Muscle layer of colon (tissue), 2 donors: ENCODE results near the gene ZNF154.

Experiments used
- H3K27ac ChIP-seq: one replicate; pipeline ENCODE4 v1.7.0; 2013; ENCODE audit warnings: low read depth, mild to moderate bottlenecking, low read length, moderate library complexity
- H3K27me3 ChIP-seq, 2 donors: one replicate each; pipeline ENCODE4 v1.7.0; 2013; ENCODE audit warnings: low read length in 2 of 2, mild to moderate bottlenecking in 2 of 2; ENCODE audit not compliant: insufficient read depth in 2 of 2, control insufficient read depth in 1 of 2
- H3K36me3 ChIP-seq: one replicate; pipeline ENCODE4 v1.7.0; 2013; ENCODE audit warnings: mild to moderate bottlenecking, low read length; ENCODE audit not compliant: insufficient read depth
- H3K4me1 ChIP-seq: one replicate; pipeline ENCODE4 v1.7.0; 2013; ENCODE audit warnings: mild to moderate bottlenecking, low read length; ENCODE audit not compliant: insufficient read depth
- H3K4me3 ChIP-seq, 2 donors: one replicate each; pipeline ENCODE4 v1.7.0; 2013; ENCODE audit warnings: low read length in 2 of 2, low read depth in 1 of 2, mild to moderate bottlenecking in 1 of 2, moderate library complexity in 1 of 2
- H3K9ac ChIP-seq: one replicate; pipeline ENCODE4 v1.7.0; 2013; ENCODE audit warnings: low read length
- H3K9me3 ChIP-seq: one replicate; pipeline ENCODE4 v1.7.0; 2013; ENCODE audit warnings: mild to moderate bottlenecking, low read length
- donor health status: abdominal sarcoma.
- donor health status: Adenocarcinoma of cecum.

ZNF154 gene

GRCh38 chr19:57719424-57719823 lies 10.4 kb upstream of the ZNF154 start:
- Histone ChIP-seq H3K4me1 (no peaks in the 10 kb centered on the region), H3K27me3 (no peaks in the 10 kb centered on the region), H3K4me3 (peak overlapping the region in 1 of 2 donors; percentile 21), H3K9me3 (peaks cover 46% of the 10 kb centered on the region), H3K9ac (no peak overlapping the region), H3K36me3 (peaks cover 43% of the 10 kb centered on the region), H3K27ac (no peak overlapping the region)

- no peaks in the 10 kb centered on the region for H3K27me3 ChIP-seq
- no peaks in the 10 kb centered on the region for H3K4me1 ChIP-seq
- no peak overlapping the region for H3K9ac ChIP-seq
- H3K9me3 ChIP-seq: peaks cover 1% of the 10 kb centered on the region
- H3K4me3 ChIP-seq: no peak overlapping the region
- H3K36me3 ChIP-seq: no peaks in the 10 kb centered on the region
- H3K27ac ChIP-seq: no peak overlapping the region
Measured at GRCh38 chr19:57712222-57712621, 3.2 kb upstream of the ZNF154 start.

DNA sequence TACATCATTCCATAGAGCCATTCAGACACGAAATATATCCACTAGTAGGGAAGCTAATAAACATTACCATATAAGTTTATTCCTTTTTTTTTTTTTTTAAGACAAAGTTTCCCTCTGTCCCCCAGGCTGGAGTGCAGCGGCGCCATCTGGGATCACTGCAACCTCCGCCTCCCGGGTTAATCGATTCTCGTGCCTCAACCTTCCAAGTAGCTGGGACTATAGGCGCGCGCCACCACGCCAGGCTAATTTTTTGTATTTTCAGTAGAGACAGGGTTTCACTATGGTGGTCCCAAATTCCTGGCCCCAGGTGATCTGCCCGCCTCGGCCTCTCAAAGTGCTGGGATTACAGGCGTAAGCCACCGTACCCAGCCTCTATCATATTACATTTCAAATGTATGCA lies 612 bp upstream of the ZNF154 start:
- H3K9ac ChIP-seq: no peak overlapping the region
- peaks cover 9% of the 10 kb centered on the region for H3K9me3 ChIP-seq
- peak overlapping the region in 1 of 2 donors; percentile 77 for H3K4me3 ChIP-seq
- H3K27me3 ChIP-seq: no peaks in the 10 kb centered on the region
- H3K36me3 ChIP-seq: peaks cover 1% of the 10 kb centered on the region
- no peaks in the 10 kb centered on the region for H3K4me1 ChIP-seq
- peak overlapping the region; percentile 8 for H3K27ac ChIP-seq

DNA sequence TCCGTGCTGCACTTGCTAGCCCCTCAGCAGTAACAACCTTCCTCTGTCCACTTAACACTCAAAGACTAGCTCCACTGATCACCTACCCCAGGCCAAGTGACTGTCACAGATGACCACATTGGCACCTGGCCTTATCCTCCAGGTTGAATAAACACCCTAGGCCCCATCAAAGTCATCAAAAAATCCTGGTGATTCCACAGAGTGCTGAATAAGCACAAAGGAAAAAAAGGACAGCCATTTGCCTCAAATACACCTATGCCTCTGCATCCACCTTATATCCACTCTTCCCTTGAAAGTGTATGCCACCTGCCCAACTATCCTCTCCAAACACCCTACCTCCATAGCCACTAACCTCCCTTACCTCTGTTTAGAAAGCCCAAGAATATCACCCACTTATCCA lies 2.7 kb downstream of the ZNF154 start:
- H3K27ac ChIP-seq: no peak overlapping the region
- no peaks in the 10 kb centered on the region for H3K4me1 ChIP-seq
- peak overlapping the region in 1 of 2 donors; percentile 77 for H3K4me3 ChIP-seq
- no peaks in the 10 kb centered on the region for H3K27me3 ChIP-seq
- no peak overlapping the region for H3K9ac ChIP-seq
- peaks cover 31% of the 10 kb centered on the region for H3K9me3 ChIP-seq
- H3K36me3 ChIP-seq: peaks cover 22% of the 10 kb centered on the region

- peaks cover 39% of the 10 kb centered on the region for H3K9me3 ChIP-seq
- no peak overlapping the region for H3K9ac ChIP-seq
- no peaks in the 10 kb centered on the region for H3K4me1 ChIP-seq
- no peak overlapping the region for H3K27ac ChIP-seq
- no peaks in the 10 kb centered on the region for H3K27me3 ChIP-seq
- no peak overlapping the region for H3K4me3 ChIP-seq
- peaks cover 33% of the 10 kb centered on the region for H3K36me3 ChIP-seq
Measured at GRCh38 chr19:57701625-57702024, 7.4 kb downstream of the ZNF154 start.

DNA sequence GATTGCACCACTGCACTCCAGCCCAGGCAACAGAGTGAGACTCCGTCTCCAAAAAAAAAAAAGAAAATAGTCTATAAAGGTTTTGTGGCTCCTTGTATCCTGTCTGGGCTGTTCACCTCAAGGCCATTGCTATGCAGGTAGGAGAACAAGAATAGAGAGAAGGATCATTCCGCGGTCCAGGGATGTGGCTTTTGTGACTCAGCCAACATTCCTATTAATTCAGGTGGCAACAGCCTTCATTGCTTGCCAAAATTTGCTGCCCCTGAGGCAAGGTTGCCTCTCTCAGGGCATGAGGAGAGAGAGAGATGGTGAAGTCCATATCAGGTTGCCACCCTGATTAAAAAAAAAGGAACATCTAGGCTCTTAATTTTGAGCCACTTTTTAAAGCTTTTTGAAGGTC lies 19.3 kb downstream of the ZNF154 start:
- no peak overlapping the region for H3K27ac ChIP-seq
- no peaks in the 10 kb centered on the region for H3K27me3 ChIP-seq
- no peak overlapping the region for H3K4me3 ChIP-seq
- H3K9me3 ChIP-seq: peaks cover 48% of the 10 kb centered on the region
- no peak overlapping the region for H3K9ac ChIP-seq
- H3K4me1 ChIP-seq: no peaks in the 10 kb centered on the region
- peaks cover 39% of the 10 kb centered on the region for H3K36me3 ChIP-seq

DNA sequence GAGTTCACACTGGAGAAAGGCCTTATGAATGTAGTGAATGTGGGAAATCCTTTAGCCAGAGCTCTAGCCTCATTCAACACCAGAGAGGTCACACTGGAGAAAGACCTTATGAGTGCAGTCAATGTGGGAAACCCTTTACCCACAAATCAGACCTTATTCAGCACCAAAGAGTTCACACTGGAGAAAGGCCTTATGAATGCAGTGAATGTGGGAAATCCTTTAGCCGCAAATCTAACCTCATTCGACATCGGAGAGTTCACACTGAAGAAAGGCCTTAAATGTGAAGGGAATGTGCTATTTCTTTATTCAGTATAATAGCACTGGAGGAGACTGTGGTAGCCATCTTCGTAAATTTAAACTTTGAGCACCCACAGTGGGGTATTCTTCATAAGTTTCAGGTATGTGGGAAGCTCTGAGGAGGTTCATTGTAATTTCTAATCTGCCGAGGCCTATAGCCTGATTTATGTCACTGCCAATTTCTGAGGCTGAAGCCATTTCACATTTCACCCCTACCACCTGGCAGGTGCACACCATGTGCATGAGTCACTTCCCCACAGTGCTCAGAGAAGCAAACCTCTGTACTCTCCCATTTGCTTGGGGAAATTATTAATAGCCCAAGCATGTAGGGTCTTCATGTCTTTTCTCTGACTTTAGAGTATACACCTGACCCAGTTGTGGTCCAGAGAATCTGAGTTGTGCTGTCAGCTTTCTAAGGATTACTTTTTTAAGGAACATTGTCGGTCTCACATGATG lies 20.8 kb downstream of the ZNF154 start:
- Histone ChIP-seq H3K9ac (no peak overlapping the region), H3K4me1 (peaks cover 4% of the 10 kb centered on the region), H3K27me3 (no peaks in the 10 kb centered on the region), H3K9me3 (peaks cover 63% of the 10 kb centered on the region), H3K4me3 (peak overlapping the region in 1 of 2 donors; percentile 5), H3K36me3 (peaks cover 44% of the 10 kb centered on the region), H3K27ac (no peak overlapping the region)

GRCh38 chr19:57687363-57688010 lies 21.5 kb downstream of the ZNF154 start:
- peak overlapping the region; percentile 14 to 33 for H3K4me3 ChIP-seq
- no peak overlapping the region for H3K9ac ChIP-seq
- H3K27ac ChIP-seq: no peak overlapping the region
- peaks cover 11% of the 10 kb centered on the region for H3K4me1 ChIP-seq
- H3K27me3 ChIP-seq: no peaks in the 10 kb centered on the region
- peaks cover 44% of the 10 kb centered on the region for H3K36me3 ChIP-seq
- peaks cover 65% of the 10 kb centered on the region for H3K9me3 ChIP-seq

DNA sequence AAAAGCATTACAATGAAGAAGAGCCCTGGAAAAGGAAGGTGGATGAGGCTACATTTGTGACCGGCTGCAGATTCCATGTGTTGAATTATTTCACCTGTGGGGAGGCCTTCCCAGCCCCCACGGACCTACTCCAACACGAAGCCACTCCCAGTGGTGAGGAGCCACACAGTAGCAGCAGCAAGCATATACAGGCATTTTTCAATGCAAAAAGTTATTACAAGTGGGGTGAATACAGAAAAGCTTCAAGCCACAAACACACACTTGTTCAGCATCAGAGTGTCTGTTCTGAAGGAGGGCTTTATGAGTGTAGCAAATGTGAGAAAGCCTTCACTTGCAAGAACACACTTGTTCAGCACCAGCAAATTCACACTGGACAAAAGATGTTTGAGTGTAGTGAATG lies 22.3 kb downstream of the ZNF154 start:
- no peak overlapping the region for H3K27ac ChIP-seq
- H3K36me3 ChIP-seq: peaks cover 44% of the 10 kb centered on the region
- H3K9me3 ChIP-seq: peaks cover 65% of the 10 kb centered on the region
- H3K4me3 ChIP-seq: peak overlapping the region; percentile 16 to 33
- no peak overlapping the region for H3K9ac ChIP-seq
- H3K4me1 ChIP-seq: peaks cover 13% of the 10 kb centered on the region
- no peaks in the 10 kb centered on the region for H3K27me3 ChIP-seq

- H3K27ac ChIP-seq: no peak overlapping the region
- peaks cover 13% of the 10 kb centered on the region for H3K4me1 ChIP-seq
- peak overlapping the region; percentile 51 for H3K9ac ChIP-seq
- H3K9me3 ChIP-seq: peaks cover 39% of the 10 kb centered on the region
- peaks cover 31% of the 10 kb centered on the region for H3K36me3 ChIP-seq
- H3K4me3 ChIP-seq: peak overlapping the region; percentile 89 to 99
- H3K27me3 ChIP-seq: no peaks in the 10 kb centered on the region
Measured at GRCh38 chr19:57682226-57682766, 26.7 kb downstream of the ZNF154 start.

DNA sequence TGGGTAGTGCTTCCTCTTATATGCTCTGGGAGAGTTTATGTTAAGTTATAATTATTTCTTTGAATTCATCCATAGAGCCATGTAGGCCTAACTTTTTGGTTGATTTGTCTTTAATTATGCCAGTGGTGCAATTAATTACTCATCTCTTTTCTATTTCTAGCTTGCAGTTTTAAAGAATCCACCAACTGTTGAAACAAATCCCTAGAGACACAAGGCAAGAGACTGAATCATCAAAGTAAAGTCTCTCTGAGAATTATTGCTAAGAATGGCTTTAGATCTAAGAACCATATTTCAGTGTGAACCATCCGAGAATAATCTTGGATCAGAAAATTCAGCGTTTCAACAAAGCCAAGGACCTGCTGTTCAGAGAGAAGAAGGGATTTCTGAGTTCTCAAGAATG lies 33.1 kb downstream of the ZNF154 start:
- Histone ChIP-seq H3K9ac (no peak overlapping the region), H3K9me3 (no peaks in the 10 kb centered on the region), H3K36me3 (no peaks in the 10 kb centered on the region), H3K4me1 (no peaks in the 10 kb centered on the region), H3K4me3 (no peak overlapping the region), H3K27ac (no peak overlapping the region), H3K27me3 (no peaks in the 10 kb centered on the region)
